HG03139 (cell line): ENCODE data around the gene NIPAL3.
"Not testable (repeated sequence)": the region's sequence is repeated elsewhere in the genome, so short reads cannot be mapped to it uniquely, and the experiment has no call there.

Source experiments
- ATAC-seq: cut with Tn5 transposase; IDR thresholded peaks from one replicate; pipeline ENCODE4 v1.9.1; 2021; ENCODE audit not compliant: unreplicated experiment

The NIPAL3 gene

GRCh38 chr1:24488159-24488558 is 72.6 kb downstream of the NIPAL3 start:
- not testable (repeated sequence) for ATAC-seq

- ATAC-seq: no peak
Measured at GRCh38 chr1:24489674-24490073, 74.1 kb downstream of the NIPAL3 start.

- no peak for ATAC-seq
Measured at GRCh38 chr1:24490101-24490781, 74.6 kb downstream of the NIPAL3 start.

GRCh38 chr1:24491577-24492360 is 76.2 kb downstream of the NIPAL3 start:
- no peak for ATAC-seq

GRCh38 chr1:24492935-24493334 is 77.3 kb downstream of the NIPAL3 start:
- ATAC-seq: not testable (repeated sequence)

- ATAC-seq: no peak
Measured at GRCh38 chr1:24493785-24494184, 78.2 kb downstream of the NIPAL3 start.

- ATAC-seq: no peak
Measured at GRCh38 chr1:24498589-24498988, 83.0 kb downstream of the NIPAL3 start.

GRCh38 chr1:24500448-24501048 is 84.9 kb downstream of the NIPAL3 start:
- no peak for ATAC-seq

- ATAC-seq: no peak
Measured at GRCh38 chr1:24501371-24502064, 85.9 kb downstream of the NIPAL3 start.

GRCh38 chr1:24502065-24502708 is 86.6 kb downstream of the NIPAL3 start:
- no peak for ATAC-seq

- peak; percentile 48 for ATAC-seq
Measured at GRCh38 chr1:24502709-24503058, 87.1 kb downstream of the NIPAL3 start, which contains the start of gene RCAN3. Gene RCAN3 (plus strand): TSS chr1:24502836. CDS start chr1:24514373, 11,537 bp downstream.

- ATAC-seq: no peak
Measured at GRCh38 chr1:24503059-24503751, 87.6 kb downstream of the NIPAL3 start.

GRCh38 chr1:24503870-24504523 is 88.4 kb downstream of the NIPAL3 start:
- no peak for ATAC-seq

GRCh38 chr1:24504560-24504959 is 89.0 kb downstream of the NIPAL3 start:
- no peak for ATAC-seq

GRCh38 chr1:24505816-24506215 is 90.2 kb downstream of the NIPAL3 start:
- no peak for ATAC-seq

- ATAC-seq: no peak
Measured at GRCh38 chr1:24506691-24507381, 91.2 kb downstream of the NIPAL3 start.

GRCh38 chr1:24507405-24507804 is 91.8 kb downstream of the NIPAL3 start:
- no peak for ATAC-seq

GRCh38 chr1:24508911-24509310 is 93.3 kb downstream of the NIPAL3 start:
- no peak for ATAC-seq

- no peak for ATAC-seq
Measured at GRCh38 chr1:24513706-24514105, 98.1 kb downstream of the NIPAL3 start.
